ENCODE measurements around the gene HCFC1R1. TPM values are rescaled to one million over a fixed set of nuclear protein-coding genes. Genes with fewer than 3 reads are reported as not detected.

HCFC1R1 gene
- total RNA-seq, 1 experiment from 2014 or later = 29.3 TPM

DNA sequence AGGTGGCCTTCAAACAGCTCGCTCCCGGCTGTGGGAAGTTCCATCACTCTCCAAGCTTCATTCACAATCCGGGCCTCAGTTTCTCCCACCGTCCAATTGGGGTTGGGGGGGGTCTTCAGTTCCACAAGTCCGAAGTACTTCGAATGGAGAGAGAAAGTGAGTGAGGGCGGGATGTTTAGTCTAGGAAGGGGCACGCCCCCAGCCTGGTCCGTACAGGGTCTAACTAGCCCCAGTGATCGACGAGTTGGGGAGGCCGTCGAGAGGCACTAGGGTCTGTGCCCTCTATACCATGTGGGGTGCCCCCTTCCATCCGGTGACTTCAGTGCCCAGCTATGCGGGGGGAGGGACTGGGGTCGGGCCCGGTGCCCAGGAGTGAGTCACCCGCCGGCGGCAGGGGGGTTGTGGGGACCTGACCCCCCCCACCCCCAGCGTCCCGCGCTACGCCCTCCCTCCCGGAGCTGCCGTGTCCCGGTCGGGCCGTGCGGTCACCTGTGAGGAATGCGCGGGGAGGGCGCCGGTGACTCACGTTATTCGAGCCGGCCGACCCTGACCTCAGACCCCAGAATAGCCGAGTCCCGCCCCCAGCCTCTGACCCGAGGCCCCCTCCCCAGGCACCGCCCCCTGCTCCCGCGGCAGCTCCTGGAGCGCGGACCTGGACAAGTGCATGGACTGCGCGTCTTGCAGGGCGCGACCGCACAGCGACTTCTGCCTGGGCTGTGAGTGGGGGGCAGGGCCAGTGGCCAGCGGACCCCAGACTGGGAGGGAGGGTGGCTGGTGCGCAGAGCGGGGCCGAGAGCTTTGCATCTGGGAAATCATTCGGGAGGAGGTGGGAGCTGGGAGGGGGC, 2.9 kb downstream of the HCFC1R1 start:
- DNase-seq (ENCODE audit: extremely low read depth, low read depth) = peak; percentile 80

DNA sequence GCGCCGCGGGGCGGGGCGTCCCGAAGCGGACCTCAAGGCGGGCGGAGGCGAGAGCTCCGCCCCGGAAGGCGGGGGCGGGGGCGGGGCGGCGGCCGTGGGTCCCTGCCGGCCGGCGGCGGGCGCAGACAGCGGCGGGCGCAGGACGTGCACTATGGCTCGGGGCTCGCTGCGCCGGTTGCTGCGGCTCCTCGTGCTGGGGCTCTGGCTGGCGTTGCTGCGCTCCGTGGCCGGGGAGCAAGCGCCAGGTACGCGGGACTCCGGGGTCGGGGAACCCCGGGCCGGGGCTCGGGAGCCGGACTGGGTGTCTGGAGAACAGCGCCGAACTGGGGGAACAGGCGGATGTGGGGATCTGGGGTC, 3.5 kb downstream of the HCFC1R1 start, which contains the start of gene TNFRSF12A:
TNFRSF12A (plus strand) TSS at position 122 of the 357 bp plus-strand sequence; CDS start at position 152, 30 bp downstream.
- DNase-seq (ENCODE audit: extremely low read depth, low read depth) = peak; percentile 80

DNA sequence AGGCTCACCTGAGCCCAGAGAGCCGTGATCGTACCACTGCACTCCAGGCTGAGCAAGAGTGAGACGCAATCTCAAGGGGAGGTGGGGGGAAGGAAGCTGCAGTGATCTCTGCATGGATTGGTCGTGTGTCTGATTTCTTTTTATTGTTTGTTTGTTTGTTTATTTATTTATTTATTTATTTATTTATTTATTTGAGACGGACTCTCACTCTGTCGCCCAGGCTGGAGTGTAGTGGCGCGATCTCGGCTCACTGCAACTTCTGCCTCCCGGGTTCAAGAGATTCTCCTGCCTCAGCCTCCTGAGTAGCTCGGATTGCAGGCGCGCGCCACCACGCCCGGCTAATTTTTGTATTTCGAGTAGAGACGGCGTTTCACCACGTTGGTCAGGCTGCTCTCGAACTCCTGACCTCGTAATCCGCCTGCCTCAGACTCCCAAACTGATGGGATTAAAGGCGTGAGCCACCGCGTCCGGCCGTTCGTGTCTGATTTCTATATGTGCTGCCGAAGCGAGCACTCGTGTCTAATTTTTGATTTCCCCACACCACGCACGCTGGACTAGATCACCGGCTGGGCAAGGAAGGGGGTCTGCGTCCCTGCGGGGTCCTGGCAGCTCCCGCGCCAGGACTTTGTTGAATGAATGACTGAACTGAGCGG, 4.0 kb downstream of the HCFC1R1 start:
- no peak for DNase-seq (ENCODE audit: extremely low read depth, low read depth)

DNA sequence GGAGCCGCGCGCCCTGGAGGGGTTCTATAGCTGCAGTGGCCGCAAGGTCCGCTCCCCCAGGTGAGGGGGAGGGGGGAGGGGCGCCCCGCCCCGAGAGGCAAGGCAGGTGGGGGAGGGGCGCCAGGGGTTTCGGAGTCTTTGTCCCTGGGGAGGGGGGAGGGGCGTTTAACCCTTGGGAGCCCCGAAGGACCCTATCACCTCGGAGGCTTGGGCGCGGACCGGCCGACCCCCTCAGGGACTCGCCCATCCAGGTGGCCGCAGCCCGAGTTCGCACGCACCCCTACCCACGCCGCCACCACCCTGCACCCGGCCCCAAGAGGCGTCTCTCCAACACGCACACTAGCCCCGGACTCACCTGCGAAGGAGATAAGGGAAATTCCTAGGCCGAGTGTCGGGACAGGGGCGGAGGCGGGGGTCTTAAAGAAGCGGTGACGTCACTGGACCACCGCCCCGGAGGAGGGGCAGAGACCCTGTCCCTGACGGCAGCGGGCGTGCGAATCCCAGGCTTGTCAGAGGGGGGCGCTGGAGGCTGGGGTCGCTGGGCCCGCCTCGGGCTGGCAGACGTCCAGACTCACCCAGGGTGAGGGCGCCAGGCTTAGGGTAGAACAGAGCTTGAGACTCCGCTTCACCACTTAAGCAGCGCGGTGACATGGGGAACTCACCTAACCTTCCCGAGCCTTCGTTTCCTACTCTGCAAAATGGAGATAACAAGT, 5.8 kb downstream of the HCFC1R1 start, which contains the start of gene CLDN6:
CLDN6 (minus strand) TSS at position 390 of the 713 bp plus-strand sequence. CDS start 2,162 bp downstream, outside the sequence.
- DNase-seq (ENCODE audit: extremely low read depth, low read depth) = no peak

DNA sequence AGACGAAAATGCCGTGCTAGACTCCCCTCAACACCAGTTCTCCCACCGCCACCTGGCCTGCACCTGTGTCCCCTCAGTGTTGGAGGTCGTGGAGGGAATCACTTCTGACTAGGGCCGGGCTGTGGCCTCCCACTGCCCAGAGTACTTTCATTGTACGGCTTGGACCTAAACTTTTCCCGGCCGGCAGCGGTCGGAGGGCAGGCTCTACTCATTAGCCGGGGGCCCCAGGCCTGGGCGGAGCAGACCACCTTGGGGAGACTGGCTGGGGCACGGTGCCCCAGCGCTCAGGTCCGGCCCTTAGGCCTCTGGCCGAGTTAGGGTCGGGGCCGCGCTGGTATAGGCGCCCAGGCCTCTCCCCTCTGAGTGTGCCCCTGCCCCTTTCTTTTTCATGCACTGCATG, 6.4 kb downstream of the HCFC1R1 start:
- DNase-seq (ENCODE audit: extremely low read depth, low read depth) = no peak

DNA sequence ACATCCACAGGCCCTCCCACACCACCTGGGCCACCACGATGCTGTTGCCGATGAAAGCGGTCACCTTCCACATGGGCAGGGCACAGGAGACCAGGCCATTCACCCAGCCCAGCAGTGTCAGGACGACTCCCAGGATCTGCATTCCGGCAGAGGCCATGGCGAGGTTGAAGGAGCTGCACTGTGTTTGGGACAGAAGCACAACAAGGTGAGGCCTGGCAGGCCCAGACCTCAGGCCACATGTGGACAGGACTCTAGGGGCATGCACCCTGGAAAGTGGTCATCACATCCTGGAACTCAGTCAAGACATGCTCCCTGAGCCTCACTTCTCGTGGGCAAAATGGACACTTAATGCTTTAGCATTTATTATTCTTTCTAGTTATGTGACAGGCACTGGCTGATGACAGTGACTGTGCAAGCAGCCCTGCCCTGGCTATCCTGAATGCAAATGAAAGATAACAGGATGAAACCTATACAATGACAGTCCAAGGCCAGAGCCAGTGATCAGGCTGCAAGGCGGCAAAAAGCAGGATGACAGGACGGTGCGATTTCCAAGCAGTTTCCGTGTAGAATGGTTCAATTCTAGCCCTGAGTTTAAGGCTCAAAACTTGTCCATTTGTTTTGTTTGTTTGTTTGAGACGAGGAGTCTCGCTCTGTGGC, 7.7 kb downstream of the HCFC1R1 start:
- DNase-seq (ENCODE audit: extremely low read depth, low read depth) = no peak

DNA sequence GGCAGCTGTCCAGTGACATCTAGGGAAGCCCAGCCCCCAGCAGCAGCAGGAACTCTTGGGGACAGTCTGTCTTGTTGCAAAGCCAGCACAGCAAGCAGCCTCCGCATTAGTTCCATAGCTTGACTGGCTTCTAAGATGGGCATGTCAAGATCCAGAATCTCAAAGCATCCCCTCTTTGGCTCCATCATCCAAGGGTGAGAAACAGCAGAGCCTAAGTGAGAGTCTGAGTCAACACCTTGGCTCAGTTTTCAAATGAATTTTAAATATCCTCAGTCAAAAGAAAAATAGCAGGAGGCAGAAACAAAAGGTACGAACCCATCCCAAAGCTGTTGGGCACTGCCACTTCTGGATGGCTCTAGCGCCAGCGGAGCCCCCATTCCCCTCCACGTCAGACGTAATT, 8.8 kb downstream of the HCFC1R1 start:
- DNase-seq (ENCODE audit: extremely low read depth, low read depth) = no peak

DNA sequence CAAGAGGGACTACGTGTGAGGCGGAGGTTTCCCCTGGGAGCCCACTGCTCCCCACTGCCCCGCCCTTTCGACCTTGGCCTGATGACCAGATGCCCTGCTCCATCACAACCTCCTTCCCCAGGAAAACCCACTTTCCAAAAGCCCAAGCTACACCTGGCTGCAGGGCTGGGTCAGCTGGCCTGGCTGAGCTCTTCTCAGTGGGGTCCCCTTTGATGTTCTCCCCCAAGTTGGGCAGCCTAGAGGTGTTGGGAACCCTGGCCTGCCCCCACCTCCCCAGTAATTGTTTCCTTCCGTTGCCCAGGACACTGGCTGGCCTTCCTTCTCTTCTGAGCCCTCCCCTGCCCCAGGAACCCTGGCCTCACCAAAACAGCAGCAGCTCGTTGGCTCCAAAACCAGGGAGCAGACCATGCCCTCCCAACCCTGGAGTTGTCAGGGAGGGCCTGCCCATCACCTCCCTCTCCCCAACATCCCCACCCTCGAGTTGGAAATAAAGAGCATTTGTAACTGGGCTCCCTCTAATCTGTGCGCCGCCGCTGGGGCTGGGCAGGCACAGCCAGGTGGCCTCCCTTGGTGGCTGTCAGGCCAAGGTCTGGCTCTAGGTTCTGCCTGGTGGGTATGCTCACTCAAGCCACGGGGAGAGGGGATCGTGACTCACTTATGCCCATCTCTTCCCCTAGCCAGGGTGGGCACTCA, 9.6 kb downstream of the HCFC1R1 start:
- DNase-seq (ENCODE audit: extremely low read depth, low read depth) = no peak

DNA sequence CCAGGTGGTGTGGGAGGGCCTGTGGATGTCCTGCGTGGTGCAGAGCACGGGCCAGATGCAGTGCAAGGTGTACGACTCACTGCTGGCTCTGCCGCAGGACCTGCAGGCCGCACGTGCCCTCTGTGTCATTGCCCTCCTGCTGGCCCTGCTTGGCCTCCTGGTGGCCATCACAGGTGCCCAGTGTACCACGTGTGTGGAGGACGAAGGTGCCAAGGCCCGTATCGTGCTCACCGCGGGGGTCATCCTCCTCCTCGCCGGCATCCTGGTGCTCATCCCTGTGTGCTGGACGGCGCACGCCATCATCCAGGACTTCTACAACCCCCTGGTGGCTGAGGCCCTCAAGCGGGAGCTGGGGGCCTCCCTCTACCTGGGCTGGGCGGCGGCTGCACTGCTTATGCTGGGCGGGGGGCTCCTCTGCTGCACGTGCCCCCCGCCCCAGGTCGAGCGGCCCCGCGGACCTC, 10.2 kb downstream of the HCFC1R1 start:
- DNase-seq (ENCODE audit: extremely low read depth, low read depth) = no peak

DNA sequence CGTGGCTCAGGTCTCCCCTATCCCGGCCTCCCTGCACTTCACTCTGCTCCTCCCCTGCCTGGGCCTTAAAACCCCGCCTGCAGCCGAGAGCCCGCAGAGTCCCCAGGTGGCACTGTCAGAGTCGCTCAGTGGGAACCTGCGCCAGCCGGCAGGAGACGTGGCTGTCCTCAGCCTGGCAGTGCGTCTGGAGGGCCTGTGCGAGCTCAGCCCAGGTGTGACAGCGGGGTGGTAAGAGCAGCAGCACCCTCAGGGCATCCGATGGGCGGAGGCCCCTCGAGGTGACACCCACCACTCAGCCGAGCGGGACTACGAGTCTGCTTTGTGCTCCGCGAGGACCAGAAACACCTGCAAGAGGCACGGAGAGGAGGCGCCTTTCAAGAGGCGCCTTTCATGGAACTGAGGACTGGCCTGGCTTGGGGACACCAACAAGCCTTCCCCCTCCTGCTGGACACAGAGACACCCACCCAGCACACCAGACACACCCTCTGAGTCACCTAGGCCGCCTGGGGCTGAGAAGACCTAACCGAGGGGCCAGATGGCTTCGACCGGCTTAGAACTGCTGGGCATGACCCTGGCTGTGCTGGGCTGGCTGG, 10.8 kb downstream of the HCFC1R1 start, which contains the start of gene CLDN9:
CLDN9 (plus strand) TSS at position 96 of the 593 bp plus-strand sequence; CDS start at position 536, 440 bp downstream.
- no peak for DNase-seq (ENCODE audit: extremely low read depth, low read depth)

DNA sequence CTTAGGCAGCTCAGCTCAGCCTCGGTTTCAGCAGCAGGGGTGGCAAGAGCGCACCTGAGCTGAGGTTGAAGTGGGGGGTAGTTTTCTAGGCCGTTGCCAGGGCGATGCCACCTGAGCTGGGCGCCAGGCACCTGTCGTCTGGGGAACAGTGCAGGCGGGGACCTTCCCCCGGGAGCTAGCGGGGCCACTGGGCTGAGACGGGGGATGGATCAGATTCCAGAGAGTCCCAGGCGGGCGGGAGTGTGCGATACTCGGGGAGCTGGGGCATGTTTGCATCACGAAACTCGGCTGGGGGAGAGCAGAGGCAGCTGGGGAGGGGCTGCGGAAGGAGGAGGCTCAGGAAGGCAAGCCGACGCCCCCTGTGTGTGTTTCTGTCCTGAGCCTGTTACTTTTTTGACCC, 11.5 kb downstream of the HCFC1R1 start:
- DNase-seq (ENCODE audit: extremely low read depth, low read depth) = no peak

DNA sequence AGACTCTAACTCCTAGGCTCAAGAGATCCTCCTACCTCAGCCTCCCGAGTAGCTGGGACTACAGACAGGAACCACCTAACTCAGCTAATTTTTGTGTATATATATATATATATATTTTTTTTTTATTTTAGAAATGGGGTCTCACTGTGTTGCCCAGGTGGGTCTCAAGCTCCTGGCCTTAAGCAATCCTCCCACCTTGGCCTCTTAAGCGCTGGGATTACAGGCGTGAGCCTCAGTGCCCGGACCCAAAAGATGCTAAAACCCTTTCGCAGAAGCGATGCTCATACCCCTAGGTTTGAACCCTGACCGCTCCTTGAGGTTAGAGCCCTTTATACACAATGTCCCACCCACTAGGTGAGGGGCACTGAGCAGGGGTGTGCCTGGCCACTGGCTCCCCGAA, 13.2 kb downstream of the HCFC1R1 start:
- no peak for DNase-seq (ENCODE audit: extremely low read depth, low read depth)

DNA sequence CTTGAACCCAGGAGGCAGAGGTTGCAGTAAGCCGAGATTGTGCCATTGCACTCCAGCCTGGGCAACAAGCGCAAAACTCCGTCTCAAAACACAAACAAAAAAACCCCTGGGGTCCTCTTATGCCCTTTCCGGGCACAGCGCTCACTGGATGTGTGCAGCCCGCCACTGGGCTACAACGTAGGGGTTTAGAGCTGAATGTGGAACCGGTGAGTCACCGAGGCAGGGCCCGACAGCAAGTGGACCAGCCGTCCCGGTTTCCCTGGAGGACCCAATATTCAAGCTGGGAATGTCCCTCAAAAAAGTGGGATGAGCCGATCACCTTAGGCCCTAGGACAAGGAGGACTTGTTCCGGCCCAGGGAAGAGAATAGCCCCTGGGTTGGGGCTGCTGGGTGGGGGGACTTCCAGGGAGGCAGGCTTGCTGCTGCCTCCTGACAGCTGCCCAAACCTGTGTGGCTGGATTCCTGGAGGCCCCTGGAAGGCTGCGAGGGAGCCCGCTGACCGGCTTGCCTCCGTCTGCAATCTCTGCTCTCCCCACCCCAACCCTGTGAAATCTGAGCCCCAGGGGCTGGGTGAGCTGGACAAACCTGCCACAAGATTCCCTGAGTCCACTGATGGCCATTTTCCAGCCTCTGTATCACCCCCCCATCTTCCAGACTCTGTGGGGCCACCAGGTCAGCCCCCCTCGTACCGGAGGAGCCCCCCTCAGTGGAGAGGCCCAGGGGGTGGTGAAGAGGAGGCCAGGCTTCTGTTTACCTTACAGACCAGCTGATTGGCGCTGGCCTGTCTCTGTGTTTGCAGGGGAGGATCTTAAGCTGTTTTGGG, 14.0 kb downstream of the HCFC1R1 start:
- no peak for DNase-seq (ENCODE audit: extremely low read depth, low read depth)

DNA sequence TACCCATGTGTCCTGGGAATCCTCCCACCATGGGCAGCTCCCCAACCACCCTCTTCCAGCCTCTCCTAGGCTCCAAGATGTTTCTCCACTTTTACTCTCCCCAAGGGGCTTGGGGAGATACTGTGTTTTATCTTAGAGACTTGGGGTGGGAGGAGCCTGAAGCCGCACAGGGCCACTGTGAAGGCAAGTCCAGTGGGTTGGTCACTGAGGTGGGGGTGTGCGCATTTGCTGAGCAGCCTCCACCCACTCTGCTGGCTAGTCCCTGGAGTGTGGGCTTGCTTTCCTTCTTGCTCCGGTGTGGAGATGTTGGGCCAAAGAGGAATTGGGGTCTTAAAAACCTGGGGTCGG, 15.1 kb downstream of the HCFC1R1 start:
- DNase-seq (ENCODE audit: extremely low read depth, low read depth) = no peak

DNA sequence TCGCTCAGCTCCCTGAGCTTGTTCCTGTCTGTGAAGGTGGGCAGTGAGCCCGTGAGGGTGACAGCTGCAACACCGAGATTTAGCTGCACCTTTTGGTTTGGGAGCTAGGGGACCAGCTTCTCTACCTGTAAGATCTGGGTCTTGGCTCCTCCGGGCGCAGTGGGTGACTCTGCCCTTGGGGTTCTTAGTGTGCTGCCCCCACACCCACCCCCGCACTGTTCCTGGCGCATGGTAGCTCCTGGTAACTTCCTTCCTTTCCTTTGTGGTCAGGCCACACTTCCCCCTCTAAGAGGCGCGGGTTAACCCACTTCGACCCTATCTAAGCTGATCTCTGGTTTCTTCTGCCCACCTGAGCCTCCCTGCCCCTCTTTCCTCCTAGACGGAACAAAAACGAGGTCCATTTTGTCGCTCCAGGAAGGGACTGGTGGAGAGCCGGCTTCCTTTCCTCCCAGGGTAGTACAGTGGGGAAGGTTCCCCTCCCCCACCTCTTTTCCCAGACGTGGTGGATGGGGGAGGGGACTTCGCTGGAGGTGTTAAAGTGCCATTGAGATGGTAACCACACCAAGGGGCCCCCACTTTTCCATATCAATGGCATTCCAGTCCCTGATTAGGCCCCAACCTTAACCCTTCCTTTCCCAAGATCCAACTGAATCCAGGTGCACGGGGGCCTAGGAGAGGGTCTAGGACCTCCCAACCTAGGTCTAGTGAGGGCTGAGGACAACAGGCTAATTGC, 15.6 kb downstream of the HCFC1R1 start:
- no peak for DNase-seq (ENCODE audit: extremely low read depth, low read depth)

DNA sequence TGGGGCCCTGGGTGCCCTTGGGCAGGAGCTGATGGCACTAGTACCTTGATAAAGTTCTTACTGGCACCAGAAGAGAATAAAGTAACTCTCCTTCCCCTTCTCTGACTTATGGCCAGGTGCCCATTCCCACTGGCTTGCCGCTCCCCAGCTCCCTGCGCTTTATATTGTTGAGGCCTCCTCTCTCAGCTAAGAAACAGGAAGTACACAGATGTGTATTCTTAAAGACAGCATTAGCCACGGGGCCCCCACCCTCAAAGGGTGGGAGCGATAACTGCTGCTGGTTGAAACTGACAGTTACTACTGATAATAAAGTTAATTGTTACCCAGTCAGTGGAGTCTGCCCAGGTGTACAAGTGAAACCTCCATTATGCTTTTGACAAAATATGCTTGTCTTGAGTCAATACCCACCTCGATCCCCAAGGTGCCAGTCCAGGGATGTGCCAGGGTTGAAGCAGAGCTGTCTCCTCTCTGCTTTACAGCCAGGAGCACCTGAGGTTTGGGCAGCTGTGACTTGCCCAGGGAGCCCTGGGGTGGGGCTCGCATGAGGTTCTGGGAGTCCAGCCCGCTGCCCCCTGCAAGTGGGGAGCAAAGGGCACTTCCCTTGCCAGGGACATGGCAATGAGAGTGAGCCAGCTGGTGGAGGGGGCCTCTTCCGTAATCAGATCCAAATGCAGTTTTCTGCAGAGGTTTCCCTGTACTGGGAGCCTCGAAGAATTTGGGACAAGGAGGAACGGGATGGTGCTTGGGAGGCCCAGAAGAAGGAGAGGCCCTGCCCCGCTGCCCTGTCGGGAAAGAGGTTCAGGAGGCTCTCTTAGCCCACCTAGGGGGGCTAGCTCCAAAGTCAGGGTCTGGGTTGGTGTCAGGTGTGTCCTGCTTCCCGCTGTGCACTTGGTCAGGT, 16.4 kb downstream of the HCFC1R1 start:
- no peak for DNase-seq (ENCODE audit: extremely low read depth, low read depth)

DNA sequence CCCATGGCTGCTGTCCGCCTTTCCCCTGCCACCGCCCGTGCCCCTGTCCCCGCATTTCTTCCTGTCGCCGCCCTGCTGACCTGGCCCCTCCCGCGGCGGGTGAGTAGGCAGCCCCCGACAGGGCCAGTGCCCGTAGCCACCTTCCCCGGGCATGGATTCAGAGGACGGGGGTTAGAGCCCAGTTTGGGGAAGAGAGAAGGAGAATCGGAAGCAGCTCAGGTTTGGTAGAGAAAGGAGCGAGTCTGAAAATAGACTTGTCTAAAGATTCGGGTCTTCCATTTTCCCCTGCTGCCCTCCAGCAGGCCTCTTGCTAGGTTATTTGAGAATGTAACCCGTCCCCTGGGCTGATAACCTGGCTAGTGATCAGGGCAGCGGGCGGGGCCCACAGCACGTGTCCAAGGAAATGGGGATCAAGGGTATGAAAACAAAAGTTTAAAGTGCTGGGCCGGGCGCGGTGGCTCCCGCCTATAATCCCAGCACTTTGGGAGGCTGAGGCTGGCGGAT, 18.9 kb downstream of the HCFC1R1 start:
- no peak for DNase-seq (ENCODE audit: extremely low read depth, low read depth)
